Esophagus squamous epithelium (tissue), 5 donors: ENCODE results near the gene HLCS. TPM values are rescaled to one million over a fixed set of nuclear protein-coding genes. Genes with fewer than 3 reads are reported as not detected.

Source experiments
- DNase-seq: peaks from one replicate; lab custom pipeline; 2025; lab: John Stamatoyannopoulos, UW
- H3K27ac ChIP-seq, 4 donors: fragments of 200-600 bp; sonication (generic); one replicate each; pipeline ENCODE4 v1.5.1; 2016 to 2019; ENCODE audit warnings: mild to moderate bottlenecking in 1 of 4
- H3K27me3 ChIP-seq, 4 donors: fragments of 200-600 bp; sonication (generic); 1 replicate in 3 of 4; 2 replicates in 1 of 4; pipeline versions ENCODE4 v1.5.1 to v1.6.0; 2017 to 2021; ENCODE audit warnings: antibody characterized with exemption in 1 of 4
- H3K36me3 ChIP-seq, 3 donors: fragments of 200-600 bp; sonication (generic); one replicate each; pipeline ENCODE4 v1.5.1; 2016 to 2019
- H3K4me1 ChIP-seq, 3 donors: fragments of 200-600 bp; sonication (generic); one replicate each; pipeline ENCODE4 v1.5.1; 2017 to 2019
- H3K4me3 ChIP-seq, 4 donors: fragments of 200-600 bp; sonication (generic); 1 replicate in 3 of 4; 2 replicates in 1 of 4; pipeline ENCODE4 v1.5.1; 2016 to 2019; ENCODE audit warnings: mild to moderate bottlenecking in 2 of 4, moderate library complexity in 1 of 4
- H3K9me3 ChIP-seq, 3 donors: fragments of 200-600 bp; sonication (generic); one replicate each; pipeline ENCODE4 v1.5.1; 2016 to 2019
- CTCF ChIP-seq, 6 experiments: fragments of 450-650 bp in 4 of 6; fragments of 200-600 bp in 2 of 6; sonication (generic) in 2 of 6; IDR thresholded peaks; one replicate each; pipeline ENCODE4 v1.5.1; 2016 to 2019; ENCODE audit warnings: antibody characterized with exemption in 6 of 6, mild to moderate bottlenecking in 4 of 6, moderate library complexity in 4 of 6
- POLR2A ChIP-seq, 4 donors: fragments of 450-650 bp; IDR thresholded peaks; one replicate each; pipeline ENCODE4 v1.6.1; 2017; ENCODE audit warnings: antibody characterized with exemption in 4 of 4, mild to moderate bottlenecking in 4 of 4, moderate library complexity in 3 of 4
- WGBS, 2 donors: methylation state at CpG; one replicate each; pipeline ENCODE4 v1.1.5; 2018; 5-methylcytosine and 5-hydroxymethylcytosine counted together
- intact Hi-C: fragments of 100-400 bp; cut with DNase I; formaldehyde crosslinking; loops from one replicate; pipeline ENCODE4 v1.15.0; 2022
- total RNA-seq, 4 donors: library from RNA; depleted of rRNA; stranded (reverse); fragments of >200 nt; gene quantifications; one replicate each; pipeline ENCODE4 v1.1.0, GENCODE V29; 2016
- donor health status: DM: yes; HTN: yes; CAD: no.

HLCS gene
- total RNA-seq, 4 donors from 2014 or later: 6.3 to 19.5 (median 13.5) TPM

DNA sequence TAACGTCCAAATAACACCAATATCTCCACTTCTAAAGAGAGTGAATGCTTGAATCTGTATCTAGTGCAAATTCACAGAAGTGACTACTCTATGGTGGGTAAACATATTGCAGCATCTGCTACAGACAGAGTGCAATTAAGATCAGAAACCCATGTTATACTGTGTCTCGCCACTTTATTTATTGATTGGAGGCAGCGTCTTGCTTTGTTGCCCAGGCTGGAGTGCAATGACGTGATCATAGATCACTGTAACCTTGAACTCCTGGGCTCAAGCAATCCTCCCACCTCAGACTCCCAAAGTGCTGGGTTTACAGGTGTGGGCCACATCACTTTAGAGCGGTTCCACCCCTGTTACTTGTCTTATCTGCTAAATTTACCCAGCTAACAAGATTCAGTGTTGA lies 57.0 kb downstream of the HLCS start:
- H3K4me3 ChIP-seq: no peak overlapping the region
- TF ChIP-seq POLR2A (IDR thresholded peaks at IDR 0.05): no peak
- TF ChIP-seq CTCF (IDR thresholded peaks at IDR 0.05): no peak
- H3K27ac ChIP-seq: no peak overlapping the region
- H3K9me3 ChIP-seq: no peaks in the 10 kb centered on the region
- no peak for DNase-seq
- H3K4me1 ChIP-seq: peaks cover 0 to 21% (median 0%) of the 10 kb centered on the region in 3 donors
- H3K27me3 ChIP-seq: no peaks in the 10 kb centered on the region
- intact Hi-C loops: no loop called here
- 80 to 85% methylated on average over 5 of the region's 5 CpGs for WGBS, 2 donors
- H3K36me3 ChIP-seq: no peaks in the 10 kb centered on the region

DNA sequence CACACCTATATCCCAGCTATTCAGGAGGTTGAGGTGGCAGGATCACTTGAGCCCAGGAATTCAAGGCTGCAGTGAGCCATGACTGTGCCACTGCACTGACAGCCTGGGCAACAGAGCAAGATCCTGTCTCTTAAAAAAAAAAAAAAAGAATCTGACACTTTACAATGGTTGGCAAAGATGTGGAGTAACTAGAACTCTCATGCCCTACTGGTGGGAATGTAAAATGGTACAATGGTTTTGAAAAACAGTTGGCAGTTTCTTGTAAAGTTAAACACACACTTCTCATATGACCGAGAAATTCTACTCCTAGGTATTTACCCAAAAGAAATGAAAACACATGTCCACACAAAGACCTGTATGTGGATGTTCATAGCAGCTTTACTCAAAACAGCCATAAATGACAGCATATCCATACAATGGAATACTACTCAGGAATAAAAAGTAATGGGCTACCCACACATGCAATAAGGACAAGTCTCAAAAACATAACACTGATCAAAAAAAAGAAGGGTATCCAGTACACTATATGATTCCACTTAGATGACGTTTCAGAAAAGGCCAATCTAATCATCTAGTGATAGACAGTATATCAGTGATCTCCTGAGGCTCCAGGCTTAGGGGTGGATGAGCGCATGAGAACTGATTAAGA lies 58.1 kb downstream of the HLCS start:
- H3K4me3 ChIP-seq: no peak overlapping the region
- TF ChIP-seq CTCF (IDR thresholded peaks at IDR 0.05) (peak in 1 of 6 experiments; percentile 30), POLR2A (IDR thresholded peaks at IDR 0.05) (no peak)
- no peaks in the 10 kb centered on the region for H3K9me3 ChIP-seq
- no peaks in the 10 kb centered on the region for H3K36me3 ChIP-seq
- H3K27me3 ChIP-seq: no peaks in the 10 kb centered on the region
- H3K27ac ChIP-seq: no peak overlapping the region
- H3K4me1 ChIP-seq: peaks cover 0 to 21% (median 0%) of the 10 kb centered on the region in 3 donors
- 89 to 93% methylated on average over 3 of the region's 3 CpGs for WGBS, 2 donors
- intact Hi-C loops: no loop called here
- no peak for DNase-seq

GRCh38 chr21:36904093-36904666 lies 62.3 kb downstream of the HLCS start:
- H3K27ac ChIP-seq: no peak overlapping the region
- intact Hi-C loops: no loop called here
- DNase-seq: no peak
- H3K9me3 ChIP-seq: no peaks in the 10 kb centered on the region
- TF ChIP-seq POLR2A (IDR thresholded peaks at IDR 0.05) (no peak), CTCF (IDR thresholded peaks at IDR 0.05) (no peak)
- H3K27me3 ChIP-seq: no peaks in the 10 kb centered on the region
- H3K36me3 ChIP-seq: peaks cover 0 to 5% (median 0%) of the 10 kb centered on the region in 3 donors
- H3K4me3 ChIP-seq: no peak overlapping the region
- H3K4me1 ChIP-seq: no peaks in the 10 kb centered on the region
- 73 to 78% methylated on average over 3 of the region's 3 CpGs for WGBS, 2 donors

DNA sequence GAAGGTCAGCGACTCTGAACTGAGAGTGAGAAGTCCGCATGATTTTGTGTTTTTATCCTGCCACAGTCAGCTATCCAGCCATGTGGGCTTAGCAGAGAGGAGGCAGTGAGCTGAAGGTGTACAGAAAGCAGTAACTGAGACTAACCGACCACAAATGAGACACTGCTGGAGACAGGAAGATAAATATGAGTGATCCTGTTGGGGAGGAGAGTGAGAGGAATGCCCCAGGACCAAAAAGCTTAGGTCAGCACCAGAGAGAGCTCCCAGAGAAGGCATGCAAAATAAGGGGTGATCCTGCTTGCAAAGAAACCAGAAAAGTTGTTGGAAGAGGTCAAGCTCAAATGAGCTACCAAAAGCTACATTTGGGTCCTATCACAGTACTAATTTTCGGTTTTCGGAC lies 63.7 kb downstream of the HLCS start:
- H3K36me3 ChIP-seq: peaks cover 0 to 12% (median 0%) of the 10 kb centered on the region in 3 donors
- DNase-seq: no peak
- H3K27me3 ChIP-seq: no peaks in the 10 kb centered on the region
- TF ChIP-seq POLR2A (IDR thresholded peaks at IDR 0.05) (no peak), CTCF (IDR thresholded peaks at IDR 0.05) (no peak)
- H3K9me3 ChIP-seq: no peaks in the 10 kb centered on the region
- intact Hi-C loops: no loop called here
- H3K4me1 ChIP-seq: no peaks in the 10 kb centered on the region
- WGBS, 2 donors: 84 to 90% methylated on average over 5 of the region's 5 CpGs
- no peak overlapping the region for H3K4me3 ChIP-seq
- no peak overlapping the region for H3K27ac ChIP-seq

GRCh38 chr21:36902331-36902730 lies 64.1 kb downstream of the HLCS start:
- peaks cover 0 to 12% (median 0%) of the 10 kb centered on the region in 3 donors for H3K36me3 ChIP-seq
- WGBS, 2 donors: 84 to 92% methylated on average over 8 of the region's 8 CpGs
- no peak overlapping the region for H3K27ac ChIP-seq
- intact Hi-C loops: no loop called here
- H3K4me1 ChIP-seq: no peaks in the 10 kb centered on the region
- no peak for DNase-seq
- H3K4me3 ChIP-seq: no peak overlapping the region
- no peaks in the 10 kb centered on the region for H3K27me3 ChIP-seq
- no peaks in the 10 kb centered on the region for H3K9me3 ChIP-seq
- TF ChIP-seq POLR2A (IDR thresholded peaks at IDR 0.05): no peak
- TF ChIP-seq CTCF (IDR thresholded peaks at IDR 0.05): no peak
